SU-DHL-6 (cell line): Measurements from ENCODE around the gene ATP1A4.

Experiments
- H2AFZ ChIP-seq: fragments of 200-600 bp; sonication (generic); 2 replicates; pipeline ENCODE4 v1.6.1; 2014; ENCODE audit warnings: low read depth, mild to moderate bottlenecking, moderate library complexity, mixed read lengths, antibody characterized with exemption, low read length; ENCODE audit not compliant: severe bottlenecking
- H3F3A ChIP-seq: fragments of 200-600 bp; shearing (Covaris generic); 2 replicates; pipeline ENCODE4 v1.6.0; 2016; ENCODE audit warnings: antibody characterized with exemption, mild to moderate bottlenecking; ENCODE audit not compliant: insufficient read depth
- H3K27ac ChIP-seq: fragments of 200-600 bp; sonication (generic); 2 replicates; pipeline ENCODE4 v1.5.1; 2016; ENCODE audit warnings: low read depth, mild to moderate bottlenecking, low read length, moderate library complexity, mixed read lengths
- H3K27me3 ChIP-seq: fragments of 200-600 bp; sonication (generic), shearing (Covaris generic); 2 replicates; pipeline ENCODE4 v1.6.0; 2014; ENCODE audit warnings: mild to moderate bottlenecking, low read length
- H3K36me3 ChIP-seq: fragments of 200-600 bp; sonication (generic); 2 replicates; pipeline ENCODE4 v1.6.1; 2014; ENCODE audit warnings: mild to moderate bottlenecking, low read length, mixed read lengths
- H3K4me2 ChIP-seq: fragments of 300-600, 200-600 bp; shearing (Covaris generic), sonication (generic); 2 replicates; pipeline ENCODE4 v1.6.0; 2014; ENCODE audit warnings: low read length, low read depth, mild to moderate bottlenecking; ENCODE audit not compliant: poor library complexity, severe bottlenecking
- H3K4me3 ChIP-seq: fragments of 200-600 bp; sonication (generic); 2 replicates; pipeline ENCODE4 v1.5.1; 2014; ENCODE audit warnings: antibody characterized with exemption, low read length, mild to moderate bottlenecking, mixed read lengths; ENCODE audit not compliant: insufficient read depth, poor library complexity, severe bottlenecking
- H3K79me2 ChIP-seq: fragments of 200-600 bp; sonication (generic); 2 replicates; pipeline ENCODE4 v1.6.1; 2014; ENCODE audit warnings: mild to moderate bottlenecking, low read length, moderate library complexity; ENCODE audit not compliant: insufficient read depth
- H3K9ac ChIP-seq: fragments of 200-600 bp; sonication (generic); 2 replicates; pipeline ENCODE4 v1.7.0; 2014; ENCODE audit warnings: mild to moderate bottlenecking, low read length
- H3K9me2 ChIP-seq: fragments of 200-600 bp; sonication (generic); replicated peaks from 2 replicates; pipeline ENCODE4 v1.6.1; 2014; ENCODE audit warnings: low read length; ENCODE audit not compliant: insufficient read depth
- H3K9me3 ChIP-seq: fragments of 200-600 bp; sonication (generic); 2 replicates; pipeline ENCODE4 v1.6.1; 2014; ENCODE audit warnings: low read length, mixed read lengths; ENCODE audit not compliant: insufficient read depth
- H4K20me1 ChIP-seq: fragments of 200-600 bp; sonication (generic); 2 replicates; pipeline ENCODE4 v1.6.1; 2014; ENCODE audit warnings: low read depth, mild to moderate bottlenecking, antibody characterized with exemption, low read length, moderate library complexity, mixed read lengths
- CTCF ChIP-seq: fragments of 200-600 bp; sonication (generic); IDR thresholded peaks from one replicate; pipeline ENCODE4 v1.5.1; 2017; ENCODE audit warnings: antibody characterized with exemption, mild to moderate bottlenecking, low read length, moderate library complexity; ENCODE audit not compliant: insufficient read depth, poor library complexity, severe bottlenecking
- EZH2phosphoT487 ChIP-seq: fragments of 200-600 bp; sonication (generic), shearing (Covaris generic); conservative IDR thresholded peaks from 2 replicates; pipeline ENCODE4 v1.6.1; 2018; ENCODE audit warnings: mild to moderate bottlenecking, antibody characterized with exemption, low read length, moderate library complexity, mixed read lengths

Gene ATP1A4

GRCh38 chr1:160149233-160149632, 2.2 kb upstream of the ATP1A4 start:
- Histone ChIP-seq H3K36me3 (no peaks in the 10 kb centered on the region), H3K9me2 (no peaks in the 10 kb centered on the region), H2AFZ (no peak overlapping the region), H3K4me3 (no peak overlapping the region), H3K27me3 (no peaks in the 10 kb centered on the region), H3K27ac (no peak overlapping the region), H4K20me1 (no peaks in the 10 kb centered on the region), H3K9me3 (no peaks in the 10 kb centered on the region), H3F3A (no peaks in the 10 kb centered on the region), H3K4me2 (no peak overlapping the region), H3K79me2 (no peaks in the 10 kb centered on the region), H3K9ac (no peak overlapping the region)
- TF ChIP-seq EZH2phosphoT487 (no peak), CTCF (no peak)

GRCh38 chr1:160149716-160150115, 1.7 kb upstream of the ATP1A4 start:
- H3K79me2 ChIP-seq = no peaks in the 10 kb centered on the region
- H3K9ac ChIP-seq = no peak overlapping the region
- TF ChIP-seq CTCF (no peak), EZH2phosphoT487 (no peak)
- no peaks in the 10 kb centered on the region for H3K36me3 ChIP-seq
- no peaks in the 10 kb centered on the region for H3K27me3 ChIP-seq
- H3K27ac ChIP-seq = no peak overlapping the region
- no peak overlapping the region for H3K4me3 ChIP-seq
- no peaks in the 10 kb centered on the region for H3K9me3 ChIP-seq
- H4K20me1 ChIP-seq = no peaks in the 10 kb centered on the region
- no peaks in the 10 kb centered on the region for H3K9me2 ChIP-seq
- no peak overlapping the region for H3K4me2 ChIP-seq
- no peaks in the 10 kb centered on the region for H3F3A ChIP-seq
- H2AFZ ChIP-seq = no peak overlapping the region

GRCh38 chr1:160154790-160155189, 3.4 kb downstream of the ATP1A4 start:
- Histone ChIP-seq H3K9me2 (no peaks in the 10 kb centered on the region), H3K27ac (no peak overlapping the region), H3K36me3 (no peaks in the 10 kb centered on the region), H3K4me2 (no peak overlapping the region), H3K79me2 (no peaks in the 10 kb centered on the region), H3K9me3 (no peaks in the 10 kb centered on the region), H3K4me3 (no peak overlapping the region), H3K9ac (no peak overlapping the region), H3F3A (no peaks in the 10 kb centered on the region), H2AFZ (no peak overlapping the region), H3K27me3 (no peaks in the 10 kb centered on the region), H4K20me1 (no peaks in the 10 kb centered on the region)
- TF ChIP-seq EZH2phosphoT487 (no peak), CTCF (no peak)

GRCh38 chr1:160156361-160156760, 5.0 kb downstream of the ATP1A4 start:
- Histone ChIP-seq H4K20me1 (no peaks in the 10 kb centered on the region), H3K9me3 (no peaks in the 10 kb centered on the region), H3K4me2 (no peak overlapping the region), H2AFZ (no peak overlapping the region), H3K27ac (no peak overlapping the region), H3K9ac (no peak overlapping the region), H3K79me2 (no peaks in the 10 kb centered on the region), H3K27me3 (no peaks in the 10 kb centered on the region), H3K4me3 (no peak overlapping the region), H3K9me2 (no peaks in the 10 kb centered on the region), H3F3A (no peaks in the 10 kb centered on the region), H3K36me3 (no peaks in the 10 kb centered on the region)
- TF ChIP-seq CTCF = no peak
- no peak for TF ChIP-seq EZH2phosphoT487
